A549 (cell line): ENCODE data around the gene LSM12.

Experiments used
- CEBPB ChIP-seq, 2 experiments: fragments of >200 bp in 1 of 2; sonication (Bioruptor Twin) in 1 of 2; formaldehyde crosslinking in 1 of 2; IDR thresholded peaks; 2 replicates each; pipeline ENCODE4 v1.6.1; 2012 to 2016
- FOXS1 ChIP-seq: fragments of 250-450 bp; sonication (Bioruptor Pico); IDR thresholded peaks from 2 replicates; pipeline ENCODE4 v1.5.0; 2020; ENCODE audit warnings: mild to moderate bottlenecking, moderate library complexity
- HOXA7 ChIP-seq: fragments of 250-450 bp; sonication (Bioruptor Pico); IDR thresholded peaks from 2 replicates; pipeline ENCODE4 v1.5.0; 2020; ENCODE audit warnings: mild to moderate bottlenecking, moderate library complexity
- JUN ChIP-seq, 2 experiments: fragments of >200 bp; sonication (Bioruptor Twin); formaldehyde crosslinking; IDR thresholded peaks; 2 replicates in 1 of 2; 3 replicates in 1 of 2; pipeline ENCODE4 v1.6.1; 2016 to 2017
- KDM1A ChIP-seq: fragments of 200-600 bp; sonication (generic); IDR thresholded peaks from 2 replicates; pipeline ENCODE4 v1.6.1; 2016; ENCODE audit warnings: low read depth, mild to moderate bottlenecking
- RAD21 ChIP-seq, 2 experiments: fragments of >200 bp in 1 of 2; sonication (Bioruptor Twin) in 1 of 2; formaldehyde crosslinking in 1 of 2; IDR thresholded peaks in 1 of 2; conservative IDR thresholded peaks in 1 of 2; 2 replicates in 1 of 2; 3 replicates in 1 of 2; pipeline ENCODE4 v1.6.1; 2012 to 2018; ENCODE audit warnings: inconsistent platforms in 1 of 2
- RNF2 ChIP-seq: fragments of 200-600 bp; sonication (generic); IDR thresholded peaks from 2 replicates; pipeline ENCODE4 v1.6.1; 2016; ENCODE audit warnings: low read depth, mild to moderate bottlenecking, antibody characterized with exemption, moderate library complexity, borderline replicate concordance
- ZFP36 ChIP-seq: fragments of 450-650 bp; IDR thresholded peaks from 2 replicates; pipeline ENCODE4 v1.6.1; 2014; ENCODE audit warnings: borderline replicate concordance; ENCODE audit not compliant: partially characterized antibody
- TF ChIP-seq, protein P1 (sequence below): fragments of >200 bp; sonication (Bioruptor Twin); formaldehyde crosslinking; IDR thresholded peaks from 3 replicates; pipeline ENCODE4 v1.5.1; 2016
- TF ChIP-seq, protein P2 (sequence below): IDR thresholded peaks from 2 replicates; pipeline ENCODE4 v1.6.1; 2012
- TF ChIP-seq, protein P3 (sequence below): fragments of 450-650 bp; IDR thresholded peaks from 2 replicates; pipeline ENCODE4 v1.6.1; 2014; ENCODE audit warnings: antibody characterized with exemption
- TF ChIP-seq, protein P4 (sequence below): IDR thresholded peaks from 2 replicates; pipeline ENCODE4 v1.6.1; 2012; ENCODE audit warnings: low read depth, borderline replicate concordance
- TF ChIP-seq, protein P5 (sequence below): fragments of 150-350 bp; IDR thresholded peaks from 2 replicates; pipeline ENCODE4 v1.6.1; 2014; ENCODE audit warnings: low read depth, mild to moderate bottlenecking, low read length

DNA sequence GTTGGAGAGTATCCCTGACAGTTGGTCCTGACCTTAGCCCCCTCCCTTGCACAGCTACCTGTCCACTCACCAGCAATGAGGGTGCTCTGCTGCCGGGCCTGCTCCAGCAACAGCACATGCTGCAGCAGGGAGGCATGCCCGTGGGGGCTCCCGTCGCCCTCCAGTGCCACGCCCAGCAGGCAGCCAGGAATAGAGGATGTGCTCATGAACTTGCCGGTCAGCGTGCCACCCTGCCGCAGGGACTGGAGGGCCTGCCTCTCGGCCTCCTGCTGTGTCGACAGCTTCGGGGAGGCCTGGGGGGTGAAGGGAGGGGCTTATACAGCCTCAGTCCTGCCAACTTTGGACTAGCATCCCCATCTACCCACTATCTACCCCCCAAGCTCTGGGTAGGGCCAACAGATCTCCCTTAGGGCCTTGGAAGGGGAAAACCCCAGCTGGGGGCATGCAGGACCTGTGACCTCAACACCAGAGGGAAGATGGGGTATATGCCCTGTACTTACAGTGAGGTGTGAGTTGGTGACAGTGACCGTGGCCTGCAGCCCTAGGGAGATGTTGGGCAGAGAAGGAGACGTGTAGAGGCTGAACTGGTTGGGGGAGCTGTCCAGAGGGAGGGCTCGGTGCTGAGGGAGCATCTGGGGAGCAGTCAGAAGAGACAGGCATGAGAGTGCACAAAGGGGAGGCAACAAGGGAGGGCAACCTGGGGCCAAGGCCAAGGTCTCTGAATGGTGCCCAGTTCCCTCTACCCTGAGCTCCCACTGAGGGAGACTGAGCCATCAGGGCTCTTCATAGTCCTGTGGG is 24.9 kb upstream of the LSM12 start:
- no peak for TF ChIP-seq JUN (IDR thresholded peaks at IDR 0.05)
- no peak for TF ChIP-seq RAD21 (conservative IDR thresholded peaks at IDR 0.05 in 1 of 2, IDR thresholded peaks at IDR 0.05 in 1 of 2)
- no peak for TF ChIP-seq KDM1A
- TF ChIP-seq, protein P1, sequence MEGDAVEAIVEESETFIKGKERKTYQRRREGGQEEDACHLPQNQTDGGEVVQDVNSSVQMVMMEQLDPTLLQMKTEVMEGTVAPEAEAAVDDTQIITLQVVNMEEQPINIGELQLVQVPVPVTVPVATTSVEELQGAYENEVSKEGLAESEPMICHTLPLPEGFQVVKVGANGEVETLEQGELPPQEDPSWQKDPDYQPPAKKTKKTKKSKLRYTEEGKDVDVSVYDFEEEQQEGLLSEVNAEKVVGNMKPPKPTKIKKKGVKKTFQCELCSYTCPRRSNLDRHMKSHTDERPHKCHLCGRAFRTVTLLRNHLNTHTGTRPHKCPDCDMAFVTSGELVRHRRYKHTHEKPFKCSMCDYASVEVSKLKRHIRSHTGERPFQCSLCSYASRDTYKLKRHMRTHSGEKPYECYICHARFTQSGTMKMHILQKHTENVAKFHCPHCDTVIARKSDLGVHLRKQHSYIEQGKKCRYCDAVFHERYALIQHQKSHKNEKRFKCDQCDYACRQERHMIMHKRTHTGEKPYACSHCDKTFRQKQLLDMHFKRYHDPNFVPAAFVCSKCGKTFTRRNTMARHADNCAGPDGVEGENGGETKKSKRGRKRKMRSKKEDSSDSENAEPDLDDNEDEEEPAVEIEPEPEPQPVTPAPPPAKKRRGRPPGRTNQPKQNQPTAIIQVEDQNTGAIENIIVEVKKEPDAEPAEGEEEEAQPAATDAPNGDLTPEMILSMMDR: no peak
- TF ChIP-seq CEBPB (IDR thresholded peaks at IDR 0.05): no peak
- TF ChIP-seq FOXS1 (CRISPR knock-in tag): no peak
- TF ChIP-seq, protein P2, sequence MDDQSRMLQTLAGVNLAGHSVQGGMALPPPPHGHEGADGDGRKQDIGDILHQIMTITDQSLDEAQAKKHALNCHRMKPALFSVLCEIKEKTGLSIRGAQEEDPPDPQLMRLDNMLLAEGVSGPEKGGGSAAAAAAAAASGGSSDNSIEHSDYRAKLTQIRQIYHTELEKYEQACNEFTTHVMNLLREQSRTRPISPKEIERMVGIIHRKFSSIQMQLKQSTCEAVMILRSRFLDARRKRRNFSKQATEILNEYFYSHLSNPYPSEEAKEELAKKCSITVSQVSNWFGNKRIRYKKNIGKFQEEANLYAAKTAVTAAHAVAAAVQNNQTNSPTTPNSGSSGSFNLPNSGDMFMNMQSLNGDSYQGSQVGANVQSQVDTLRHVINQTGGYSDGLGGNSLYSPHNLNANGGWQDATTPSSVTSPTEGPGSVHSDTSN: no peak
- TF ChIP-seq, protein P3, sequence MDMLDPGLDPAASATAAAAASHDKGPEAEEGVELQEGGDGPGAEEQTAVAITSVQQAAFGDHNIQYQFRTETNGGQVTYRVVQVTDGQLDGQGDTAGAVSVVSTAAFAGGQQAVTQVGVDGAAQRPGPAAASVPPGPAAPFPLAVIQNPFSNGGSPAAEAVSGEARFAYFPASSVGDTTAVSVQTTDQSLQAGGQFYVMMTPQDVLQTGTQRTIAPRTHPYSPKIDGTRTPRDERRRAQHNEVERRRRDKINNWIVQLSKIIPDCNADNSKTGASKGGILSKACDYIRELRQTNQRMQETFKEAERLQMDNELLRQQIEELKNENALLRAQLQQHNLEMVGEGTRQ: no peak
- TF ChIP-seq ZFP36: no peak
- TF ChIP-seq, protein P4, sequence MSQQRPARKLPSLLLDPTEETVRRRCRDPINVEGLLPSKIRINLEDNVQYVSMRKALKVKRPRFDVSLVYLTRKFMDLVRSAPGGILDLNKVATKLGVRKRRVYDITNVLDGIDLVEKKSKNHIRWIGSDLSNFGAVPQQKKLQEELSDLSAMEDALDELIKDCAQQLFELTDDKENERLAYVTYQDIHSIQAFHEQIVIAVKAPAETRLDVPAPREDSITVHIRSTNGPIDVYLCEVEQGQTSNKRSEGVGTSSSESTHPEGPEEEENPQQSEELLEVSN: no peak
- TF ChIP-seq HOXA7: no peak
- TF ChIP-seq, protein P5, sequence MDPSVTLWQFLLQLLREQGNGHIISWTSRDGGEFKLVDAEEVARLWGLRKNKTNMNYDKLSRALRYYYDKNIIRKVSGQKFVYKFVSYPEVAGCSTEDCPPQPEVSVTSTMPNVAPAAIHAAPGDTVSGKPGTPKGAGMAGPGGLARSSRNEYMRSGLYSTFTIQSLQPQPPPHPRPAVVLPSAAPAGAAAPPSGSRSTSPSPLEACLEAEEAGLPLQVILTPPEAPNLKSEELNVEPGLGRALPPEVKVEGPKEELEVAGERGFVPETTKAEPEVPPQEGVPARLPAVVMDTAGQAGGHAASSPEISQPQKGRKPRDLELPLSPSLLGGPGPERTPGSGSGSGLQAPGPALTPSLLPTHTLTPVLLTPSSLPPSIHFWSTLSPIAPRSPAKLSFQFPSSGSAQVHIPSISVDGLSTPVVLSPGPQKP: no peak
- no peak for TF ChIP-seq RNF2
